Activated T-cell treated with anti-CD3 and anti-CD28 coated beads, Interleukin-2, amount 50 U/mL, for 24 hours (primary cell): ENCODE results near the gene CRADD.
"Not testable (repeated sequence)": the region's sequence is repeated elsewhere in the genome, so short reads cannot be mapped to it uniquely, and the experiment has no call there.

Experiments
- DNase-seq: peaks from one replicate; pipeline ENCODE4 v3.0.0-alpha.2; 2020
- H3K27ac Mint-ChIP-seq: 2 replicates; pipeline ENCODE4 v1.8.0; 2020; ENCODE audit warnings: mild to moderate bottlenecking, mixed read lengths
- H3K27me3 Mint-ChIP-seq: 2 replicates; pipeline ENCODE4 v1.8.0; 2020; ENCODE audit warnings: mixed read lengths
- H3K36me3 Mint-ChIP-seq: 2 replicates; pipeline ENCODE4 v1.8.0; 2020; ENCODE audit warnings: low read depth, mixed read lengths
- H3K4me1 Mint-ChIP-seq: 2 replicates; pipeline ENCODE4 v1.8.0; 2020; ENCODE audit warnings: low read depth, mixed read lengths
- H3K4me3 Mint-ChIP-seq: 2 replicates; pipeline ENCODE4 v1.8.0; 2020; ENCODE audit warnings: mild to moderate bottlenecking, moderate library complexity, mixed read lengths
- H3K9me3 Mint-ChIP-seq: 2 replicates; pipeline ENCODE4 v1.8.0; 2020; ENCODE audit warnings: mixed read lengths

Gene CRADD

DNA sequence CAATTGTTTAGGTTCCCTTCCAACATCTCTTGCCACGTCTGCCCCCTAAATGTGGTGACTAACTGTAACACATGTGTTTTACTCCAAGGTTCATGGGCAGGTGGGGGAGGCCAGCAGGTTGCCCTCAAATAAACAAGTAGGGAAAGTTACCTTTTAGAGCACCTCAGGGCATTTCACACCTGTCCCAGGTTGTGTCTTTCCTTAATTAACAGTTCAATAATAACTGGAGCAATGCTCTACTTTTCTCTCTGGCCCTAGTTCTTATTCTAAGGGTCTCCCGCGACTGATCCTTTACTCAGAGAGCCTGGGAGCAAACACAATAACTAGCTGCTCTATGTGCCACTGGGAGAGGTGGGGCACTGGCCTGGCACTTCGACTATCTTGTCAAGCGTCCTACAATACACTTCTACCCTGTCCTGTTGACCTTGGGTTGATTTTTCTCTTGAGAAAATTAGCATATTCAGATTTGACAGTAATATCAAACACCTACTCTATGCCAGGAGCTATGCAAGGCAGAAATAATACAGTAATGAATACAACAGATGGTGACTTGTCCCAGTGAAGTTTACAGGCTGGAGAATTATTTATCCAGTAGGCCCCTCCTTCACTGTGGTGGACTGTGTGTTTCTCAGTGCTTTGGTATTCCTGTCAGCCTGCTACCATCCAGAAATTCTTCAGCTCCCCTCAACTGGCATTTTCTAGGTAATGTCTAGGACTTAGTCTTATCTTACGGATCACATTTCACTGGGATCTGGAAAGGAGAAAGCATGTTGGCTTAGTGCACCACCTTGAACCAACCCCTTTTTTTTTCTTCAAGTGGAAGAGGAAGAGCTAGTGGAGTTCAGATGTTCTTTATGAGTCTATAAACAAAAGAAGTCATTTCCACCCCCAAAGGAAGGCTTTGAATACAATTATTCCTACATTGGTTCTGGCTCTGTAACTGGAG is 202.6 kb downstream of the CRADD start:
- Mint-ChIP-seq H3K27ac (no peak overlapping the region), H3K4me3 (no peak overlapping the region), H3K9me3 (peaks cover 21% of the 10 kb centered on the region), H3K36me3 (peaks cover 6% of the 10 kb centered on the region), H3K4me1 (peaks cover 10% of the 10 kb centered on the region), H3K27me3 (no peaks in the 10 kb centered on the region)
- no peak for DNase-seq

DNA sequence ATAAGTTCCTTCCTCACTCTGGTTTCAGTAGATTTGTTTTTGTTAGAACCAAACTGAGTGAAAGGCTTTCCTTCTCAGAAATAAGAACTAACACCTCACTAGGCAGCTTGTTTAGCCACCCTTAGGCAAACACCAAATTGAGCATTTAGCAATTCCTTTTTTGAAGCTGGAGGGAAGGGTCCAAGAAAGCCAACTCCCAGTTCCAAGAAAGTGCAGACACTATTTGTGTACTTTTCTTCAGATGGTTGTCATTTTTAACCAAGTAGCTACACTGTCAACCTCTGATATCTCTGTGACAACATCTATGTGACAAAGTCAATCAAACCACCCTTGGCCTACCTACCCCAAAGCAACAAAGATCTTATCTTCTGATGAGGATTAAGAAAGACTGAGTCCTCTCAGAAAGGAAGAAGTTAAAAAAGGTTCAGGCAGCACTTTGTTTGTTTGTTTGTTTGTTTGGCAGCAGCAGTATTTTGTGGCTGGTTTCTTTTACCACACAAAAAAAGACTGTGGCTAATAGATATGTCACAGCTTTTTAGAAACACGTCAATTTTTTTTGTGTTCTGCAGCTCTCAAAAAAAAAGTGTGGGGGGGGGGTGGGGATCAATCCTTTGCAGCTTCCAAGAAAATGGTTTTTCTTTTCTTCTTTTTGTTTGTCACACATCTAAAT is 203.8 kb downstream of the CRADD start:
- no peak overlapping the region for H3K4me3 Mint-ChIP-seq
- DNase-seq: no peak
- no peak overlapping the region for H3K27ac Mint-ChIP-seq
- H3K4me1 Mint-ChIP-seq: peaks cover 10% of the 10 kb centered on the region
- no peaks in the 10 kb centered on the region for H3K27me3 Mint-ChIP-seq
- H3K9me3 Mint-ChIP-seq: peaks cover 9% of the 10 kb centered on the region
- H3K36me3 Mint-ChIP-seq: peaks cover 1% of the 10 kb centered on the region

DNA sequence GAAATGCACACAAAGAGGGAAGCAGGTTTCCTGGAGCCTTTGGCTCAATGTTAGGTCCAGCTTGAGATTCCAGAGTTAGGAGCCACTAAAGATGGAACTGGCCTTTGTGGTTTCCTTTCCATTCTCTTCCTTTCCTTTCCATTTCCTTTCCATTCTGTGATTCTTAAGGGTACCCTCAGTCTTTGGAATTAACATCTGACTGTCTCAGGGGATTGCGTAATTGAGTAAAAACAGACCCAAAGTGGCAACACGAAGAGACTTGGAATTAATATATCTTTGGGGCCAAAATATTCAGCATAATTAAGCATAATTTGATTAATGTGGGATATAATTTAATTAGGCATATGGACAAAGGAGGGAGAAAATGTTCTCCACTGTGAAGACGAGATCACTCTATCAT is 205.6 kb downstream of the CRADD start:
- Mint-ChIP-seq H3K36me3 (no peaks in the 10 kb centered on the region), H3K4me3 (no peak overlapping the region), H3K27ac (no peak overlapping the region), H3K4me1 (peaks cover 10% of the 10 kb centered on the region), H3K9me3 (no peaks in the 10 kb centered on the region), H3K27me3 (no peaks in the 10 kb centered on the region)
- DNase-seq: no peak

DNA sequence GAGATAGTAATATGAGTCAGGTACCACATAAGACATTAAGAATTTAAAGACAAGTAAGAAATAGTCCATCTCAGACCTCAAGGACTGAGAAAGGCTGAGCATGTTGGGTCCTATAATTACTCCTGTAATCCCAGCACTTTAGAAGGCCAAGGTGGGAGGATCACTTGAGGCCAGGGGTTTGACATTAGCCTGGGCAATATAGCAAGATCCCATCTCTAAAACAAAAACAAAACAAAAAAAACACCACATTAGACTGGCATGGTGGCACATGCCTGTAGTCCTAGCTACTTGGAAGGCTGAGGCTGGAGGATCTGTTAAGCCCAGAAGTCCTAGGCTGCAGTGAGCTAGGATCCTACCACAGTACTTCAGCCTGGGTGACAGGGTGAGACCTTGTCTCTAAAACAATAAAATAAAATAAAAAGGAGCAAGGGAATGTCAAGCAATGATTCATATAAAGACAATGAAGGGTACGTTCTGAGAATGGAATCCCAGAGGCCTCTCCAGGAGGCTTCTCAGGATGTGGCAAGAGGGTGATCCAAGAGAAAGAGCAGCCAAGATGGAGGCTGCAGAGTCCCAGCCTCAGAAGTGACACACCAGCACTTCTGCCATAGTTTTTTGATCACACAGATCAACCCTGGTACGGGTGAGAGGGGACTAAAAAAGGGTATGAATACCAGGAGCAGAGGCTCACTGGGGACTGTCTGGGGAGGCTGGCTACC is 206.4 kb downstream of the CRADD start:
- no peaks in the 10 kb centered on the region for H3K36me3 Mint-ChIP-seq
- H3K27ac Mint-ChIP-seq: no peak overlapping the region
- no peaks in the 10 kb centered on the region for H3K27me3 Mint-ChIP-seq

DNA sequence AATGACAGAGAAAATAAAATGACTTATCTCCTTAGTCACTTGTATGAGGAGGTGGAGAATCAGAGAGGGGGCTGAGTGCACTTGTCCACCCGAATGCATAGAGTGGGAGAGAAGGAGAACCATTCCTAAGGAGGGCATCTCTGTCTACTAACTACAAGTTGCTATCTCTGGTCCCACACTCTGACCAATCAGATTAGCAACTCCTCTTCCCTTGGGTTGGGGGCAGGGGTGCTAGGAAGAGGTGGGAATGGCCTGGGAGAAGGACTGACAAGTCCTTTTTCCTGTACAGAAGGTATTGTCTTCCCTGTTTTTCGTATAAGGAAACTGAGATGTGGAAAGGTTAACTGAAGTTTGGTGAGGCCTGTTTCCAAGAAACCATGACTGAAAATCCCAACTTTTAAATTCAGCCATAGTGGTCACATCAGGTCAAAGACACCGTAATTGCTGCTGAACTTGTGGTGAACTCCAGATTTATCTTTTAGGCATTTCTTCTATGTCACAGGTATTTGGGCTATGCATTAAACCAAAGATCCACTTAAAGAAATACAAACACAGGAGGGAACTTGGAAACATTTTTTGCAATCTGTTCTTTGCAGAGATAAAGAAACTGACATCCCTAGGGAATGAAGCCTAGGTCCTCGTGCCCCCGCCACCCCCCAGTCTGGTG is 207.8 kb downstream of the CRADD start:
- H3K27me3 Mint-ChIP-seq: no peaks in the 10 kb centered on the region
- H3K27ac Mint-ChIP-seq: no peak overlapping the region
- DNase-seq: no peak
- H3K4me1 Mint-ChIP-seq: peaks cover 10% of the 10 kb centered on the region
- no peaks in the 10 kb centered on the region for H3K36me3 Mint-ChIP-seq
- no peak overlapping the region for H3K4me3 Mint-ChIP-seq
- H3K9me3 Mint-ChIP-seq: no peaks in the 10 kb centered on the region

More for the DNA sequence above, 206.4 kb downstream of the CRADD start:
- H3K9me3 Mint-ChIP-seq: no peaks in the 10 kb centered on the region
- no peak for DNase-seq
- H3K4me3 Mint-ChIP-seq: no peak overlapping the region
- H3K4me1 Mint-ChIP-seq: peaks cover 10% of the 10 kb centered on the region

DNA sequence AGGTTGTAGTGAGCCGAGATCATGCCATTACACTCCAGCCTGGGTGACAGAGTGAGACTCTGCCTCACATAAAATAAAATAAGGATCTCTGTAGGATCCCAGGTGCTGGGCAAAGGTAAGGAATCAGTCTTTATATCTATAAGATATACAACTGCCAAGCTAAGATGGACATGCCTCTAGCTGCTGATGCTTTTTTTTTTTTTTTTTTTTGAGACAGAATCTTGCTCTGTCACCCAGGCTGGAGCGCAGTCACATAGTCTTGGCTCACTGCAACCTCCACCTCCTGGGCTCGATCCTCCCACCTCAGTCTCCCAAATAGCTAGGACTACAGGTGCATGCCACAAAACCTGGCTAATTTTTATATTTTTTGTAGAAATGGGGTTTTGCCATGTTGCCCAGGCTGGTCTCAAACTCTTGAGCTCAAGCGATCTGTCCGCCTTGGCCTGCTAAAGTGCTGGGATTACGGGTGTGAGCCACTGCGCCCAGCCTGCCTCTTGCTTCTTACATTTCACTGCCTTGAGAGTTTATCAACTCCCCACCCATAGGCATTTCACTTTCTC is 208.9 kb downstream of the CRADD start:
- H3K27me3 Mint-ChIP-seq, DNase-seq, H3K9me3 Mint-ChIP-seq, H3K27ac Mint-ChIP-seq, H3K36me3 Mint-ChIP-seq, H3K4me1 Mint-ChIP-seq, H3K4me3 Mint-ChIP-seq: not testable (repeated sequence)

DNA sequence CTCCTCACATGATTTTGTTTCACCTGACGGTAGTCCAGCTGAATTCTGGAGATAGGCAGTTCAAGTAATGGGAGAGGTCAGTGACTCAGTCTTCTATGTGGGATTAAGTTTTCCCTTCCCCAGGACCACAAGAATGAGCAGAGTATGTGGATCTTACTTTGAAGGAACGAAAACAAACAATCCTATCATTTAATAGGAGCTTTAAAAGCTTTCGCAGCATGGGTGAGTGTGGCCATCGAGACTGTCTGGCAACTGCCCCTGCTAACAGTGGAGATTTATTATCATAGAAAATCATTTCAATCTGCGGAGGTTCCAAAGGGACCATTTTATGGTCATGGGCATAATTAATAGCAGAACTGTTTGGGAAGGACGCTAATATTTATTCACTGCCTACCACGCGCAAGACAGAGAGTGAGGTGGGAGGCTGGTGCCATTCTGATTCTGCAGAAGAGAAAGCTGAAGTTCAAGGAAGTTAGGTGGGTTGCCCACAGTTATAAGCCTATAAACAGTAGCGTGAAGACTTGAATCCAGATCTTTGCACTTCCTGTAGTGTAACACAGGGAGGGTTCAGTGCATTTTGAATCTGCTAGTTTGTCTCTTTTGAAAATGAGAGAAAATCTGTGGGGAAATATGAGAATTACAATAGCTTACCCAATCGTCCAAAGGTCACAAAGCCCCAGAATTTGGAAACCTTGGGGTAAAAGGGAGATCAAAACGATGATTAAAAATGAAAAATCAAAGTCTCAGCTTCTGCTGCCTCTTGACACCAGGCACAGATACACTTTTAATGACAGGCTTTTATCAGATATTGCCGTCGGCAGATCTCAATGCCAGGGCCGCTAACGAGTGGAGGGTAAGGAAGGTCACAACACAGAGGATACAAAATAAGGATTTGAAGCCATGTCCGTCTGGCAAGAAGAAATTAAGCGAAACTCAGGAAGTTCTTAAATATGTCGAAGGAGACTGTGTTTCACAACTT is 209.6 kb downstream of the CRADD start:
- no peak for DNase-seq

DNA sequence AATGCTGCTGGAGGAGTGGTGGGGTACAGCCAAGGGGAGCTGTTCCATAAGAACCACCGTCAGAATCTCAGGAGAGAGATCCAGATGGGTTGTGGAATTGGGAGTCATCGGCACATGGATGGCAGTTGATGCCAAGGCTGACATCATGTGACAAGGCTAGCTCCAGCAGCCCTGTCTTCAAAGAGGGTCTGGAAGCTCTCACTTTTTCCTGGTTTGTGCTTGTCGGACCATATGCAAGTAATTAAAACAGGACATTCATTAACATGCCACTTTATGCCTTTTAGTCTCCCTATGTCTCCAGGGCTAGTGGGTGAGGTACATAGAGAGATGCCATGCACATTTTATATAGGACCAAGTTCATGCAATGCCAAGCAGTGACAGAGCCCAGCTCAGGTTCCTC is 211.8 kb downstream of the CRADD start:
- H3K9me3 Mint-ChIP-seq: no peaks in the 10 kb centered on the region
- H3K4me1 Mint-ChIP-seq: no peaks in the 10 kb centered on the region
- no peak overlapping the region for H3K27ac Mint-ChIP-seq
- H3K27me3 Mint-ChIP-seq: no peaks in the 10 kb centered on the region
- no peak for DNase-seq
- H3K36me3 Mint-ChIP-seq: no peaks in the 10 kb centered on the region
- no peak overlapping the region for H3K4me3 Mint-ChIP-seq

More for the DNA sequence above, 209.6 kb downstream of the CRADD start:
- Mint-ChIP-seq H3K4me1 (no peaks in the 10 kb centered on the region), H3K27ac (no peak overlapping the region), H3K4me3 (no peak overlapping the region), H3K9me3 (no peaks in the 10 kb centered on the region), H3K27me3 (no peaks in the 10 kb centered on the region), H3K36me3 (no peaks in the 10 kb centered on the region)

DNA sequence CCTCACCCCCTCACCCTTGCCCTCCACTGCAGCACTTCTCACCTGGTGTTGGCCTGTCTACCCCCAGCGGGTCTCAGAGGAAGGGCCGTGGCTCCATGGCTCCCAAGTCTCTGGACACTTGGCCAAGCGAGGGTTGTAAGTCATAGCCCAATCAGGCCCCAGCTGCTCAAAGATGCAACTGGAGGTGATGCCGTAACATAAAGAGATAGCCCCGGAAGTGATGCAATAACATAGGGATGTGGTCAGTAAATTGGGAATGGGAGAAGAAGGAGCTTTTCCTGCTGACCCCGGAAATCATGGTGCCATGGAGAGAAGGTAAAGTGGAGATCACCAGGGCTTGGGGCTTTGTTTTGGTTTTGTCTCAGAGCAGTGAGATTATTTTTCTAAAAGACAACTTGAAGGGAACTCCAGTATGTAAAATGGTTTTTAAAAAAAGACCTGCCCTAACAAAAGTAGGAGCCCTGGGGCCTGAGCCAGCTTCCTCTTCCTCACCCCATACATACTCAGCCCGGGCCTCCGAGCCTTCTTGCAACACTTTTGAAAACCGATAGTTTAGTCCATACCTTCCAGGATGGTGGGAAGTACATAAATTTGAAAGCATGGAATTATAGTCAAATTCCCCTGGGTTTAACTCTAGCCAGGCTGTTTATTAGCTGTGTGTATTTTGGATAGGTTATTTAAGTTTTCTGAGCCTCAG is 212.5 kb downstream of the CRADD start:
- Mint-ChIP-seq H3K4me1 (no peaks in the 10 kb centered on the region), H3K4me3 (no peak overlapping the region), H3K9me3 (no peaks in the 10 kb centered on the region), H3K27ac (no peak overlapping the region), H3K36me3 (no peaks in the 10 kb centered on the region), H3K27me3 (no peaks in the 10 kb centered on the region)
- DNase-seq: no peak

DNA sequence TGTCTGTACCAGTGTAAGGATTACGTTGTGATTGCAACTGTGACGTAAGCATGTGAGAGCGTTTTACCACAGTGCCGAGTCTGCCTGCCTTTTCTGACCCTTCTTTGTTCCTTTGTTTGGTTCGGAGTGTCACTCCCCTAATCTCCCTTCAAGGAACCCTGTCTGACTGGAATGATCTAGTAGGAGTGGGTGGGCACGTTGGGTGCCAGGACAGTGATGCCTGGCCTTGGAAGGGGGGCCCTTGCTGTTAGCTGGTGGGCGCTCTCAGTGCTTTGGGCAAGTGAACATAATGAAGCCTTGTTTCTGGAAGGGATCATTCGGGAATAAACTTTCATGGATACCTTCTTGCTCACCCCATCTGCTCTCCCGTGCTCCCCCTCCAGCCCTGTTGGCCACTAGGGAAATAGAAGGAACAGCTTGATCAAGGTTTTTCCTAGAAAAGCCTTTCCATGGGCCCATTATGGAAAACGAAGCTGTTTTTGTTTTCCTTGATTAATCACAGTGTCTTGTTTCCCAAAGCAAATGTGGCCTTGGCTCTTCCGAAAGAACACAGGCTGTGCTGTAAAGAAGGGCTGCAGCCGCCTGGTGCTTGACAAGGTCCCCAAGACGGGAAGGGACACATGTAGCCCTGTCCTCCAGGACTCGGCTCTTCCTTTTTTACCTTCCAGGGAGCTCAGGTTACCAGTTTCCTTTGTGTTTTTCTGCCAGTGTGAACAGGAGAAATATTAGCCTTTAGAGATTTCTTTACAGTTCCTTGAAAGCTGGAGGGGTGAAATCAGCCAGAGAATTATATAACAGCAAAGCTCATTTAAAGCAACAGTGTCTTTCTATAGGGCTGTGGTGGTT is 215.5 kb downstream of the CRADD start:
- no peaks in the 10 kb centered on the region for H3K9me3 Mint-ChIP-seq
- H3K4me1 Mint-ChIP-seq: no peaks in the 10 kb centered on the region
- DNase-seq: no peak
- H3K4me3 Mint-ChIP-seq: no peak overlapping the region
- H3K27me3 Mint-ChIP-seq: no peaks in the 10 kb centered on the region
- H3K27ac Mint-ChIP-seq: no peak overlapping the region
- no peaks in the 10 kb centered on the region for H3K36me3 Mint-ChIP-seq

DNA sequence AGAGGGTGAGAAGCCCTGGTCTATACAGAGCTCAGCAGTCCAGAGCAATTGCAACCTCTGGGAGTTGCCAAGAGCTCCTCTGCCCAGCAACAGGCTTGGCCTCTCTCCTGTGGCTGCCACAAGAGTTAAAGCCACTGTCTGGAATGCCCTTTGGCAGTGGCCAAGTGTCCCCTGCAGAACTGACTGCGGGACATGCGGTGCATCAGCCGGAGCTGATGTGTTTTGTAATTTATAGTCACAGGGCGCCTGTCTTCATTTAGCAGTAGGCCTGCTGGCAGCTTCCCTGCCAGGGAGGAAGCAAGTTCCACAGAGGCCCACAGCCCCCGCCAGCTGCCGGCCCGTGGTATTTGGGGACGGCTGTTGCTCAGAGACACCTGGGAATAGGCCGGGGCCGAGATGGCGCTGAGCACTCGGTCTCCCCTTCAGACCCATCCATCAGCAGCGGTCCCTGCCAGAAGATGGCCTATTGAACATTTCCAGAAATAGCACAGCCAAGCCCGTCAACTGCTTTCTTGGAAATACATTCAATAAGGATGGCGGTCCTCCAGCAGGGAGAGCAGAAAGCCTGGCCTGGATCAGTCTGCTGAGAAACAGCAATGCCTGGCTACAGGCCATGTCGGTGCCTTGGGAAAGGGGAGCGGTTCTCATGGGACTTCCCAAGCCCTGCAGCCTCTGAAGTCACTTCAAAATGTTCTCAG is 217.4 kb downstream of the CRADD start:
- Mint-ChIP-seq H3K36me3 (no peaks in the 10 kb centered on the region), H3K9me3 (no peaks in the 10 kb centered on the region), H3K27ac (no peak overlapping the region), H3K27me3 (no peaks in the 10 kb centered on the region), H3K4me1 (peaks cover 8% of the 10 kb centered on the region), H3K4me3 (no peak overlapping the region)
- no peak for DNase-seq

DNA sequence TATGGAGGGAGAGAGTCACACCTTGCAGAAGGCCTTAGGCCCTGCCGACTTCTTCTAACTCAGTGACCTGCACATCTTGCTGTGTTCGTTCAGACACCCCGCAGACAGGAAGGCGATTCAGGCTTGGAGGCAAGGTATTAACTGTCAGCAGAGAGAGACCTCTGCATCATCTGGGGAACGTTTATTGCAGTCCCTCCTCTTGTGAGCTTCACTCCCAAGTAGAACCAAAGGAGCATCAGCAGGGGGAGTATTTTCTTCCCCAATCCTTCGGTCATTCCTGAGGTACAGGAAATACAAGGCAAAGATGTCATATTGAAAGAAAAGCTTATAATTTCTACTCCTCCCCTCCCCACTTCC is 217.9 kb downstream of the CRADD start:
- no peak for DNase-seq
- H3K36me3 Mint-ChIP-seq: no peaks in the 10 kb centered on the region
- H3K27me3 Mint-ChIP-seq: no peaks in the 10 kb centered on the region
- no peak overlapping the region for H3K27ac Mint-ChIP-seq
- no peak overlapping the region for H3K4me3 Mint-ChIP-seq
- peaks cover 9% of the 10 kb centered on the region for H3K4me1 Mint-ChIP-seq
- no peaks in the 10 kb centered on the region for H3K9me3 Mint-ChIP-seq
